Panc1 (cell line): Measurements from ENCODE around the gene DNAJC16. TPM values are rescaled to one million over a fixed set of nuclear protein-coding genes. Genes with fewer than 3 reads are reported as not detected.

Experiments
- ATAC-seq: fragments of 200-7000 bp; cut with Tn5 transposase; 2 replicates; pipeline ENCODE4 v1.9.1; 2020; ENCODE audit warnings: mild to moderate bottlenecking, moderate library complexity
- BruUV-seq: library from RNA; stranded (reverse); fragments of 400-500 nt; replicated peaks from 2 replicates; lab custom pipeline; 2021; lab: Mats Ljungman, UMichigan
- CTCF ChIA-PET: fragments of 300-600 bp; sonication (Branson Sonifier 250); formaldehyde crosslinking; loops from one replicate; lab custom pipeline; 2022; ENCODE audit warnings: antibody characterized with exemption; lab: Charles Lee
- POLR2A ChIA-PET: fragments of 300-600 bp; sonication (Branson Sonifier 250); formaldehyde crosslinking; loops from one replicate; lab custom pipeline; 2022; ENCODE audit warnings: antibody characterized with exemption; lab: Charles Lee
- DNase-seq: peaks from one replicate; pipeline ENCODE4 v3.0.0-alpha.2; 2010; ENCODE audit warnings: low read depth, low spot score
- H3K27ac ChIP-seq: 2 replicates; pipeline ENCODE4 v1.5.1; 2011; ENCODE audit warnings: mild to moderate bottlenecking, low read length, inconsistent platforms
- H3K27me3 ChIP-seq: fragments of 200-500 bp; sonication (Bioruptor generic); 2 replicates; pipeline ENCODE4 v1.6.0; 2014; ENCODE audit warnings: low read length, inconsistent platforms; ENCODE audit not compliant: control insufficient read depth, insufficient read depth
- H3K36me3 ChIP-seq: fragments of 200-500 bp; sonication (Bioruptor generic); 2 replicates; pipeline ENCODE4 v1.5.1; 2014; ENCODE audit warnings: inconsistent platforms, mild to moderate bottlenecking, low read length, moderate library complexity; ENCODE audit not compliant: control insufficient read depth, insufficient read depth
- H3K4me1 ChIP-seq: 2 replicates; pipeline ENCODE4 v1.5.1; 2011; ENCODE audit warnings: inconsistent platforms, mild to moderate bottlenecking, low read length, moderate library complexity; ENCODE audit not compliant: control insufficient read depth, insufficient read depth
- H3K4me3 ChIP-seq, 2 experiments: 2 replicates each; pipeline ENCODE4 v1.5.1; 2011 to 2012; ENCODE audit warnings: low read depth in 2 of 2, low read length in 2 of 2, mild to moderate bottlenecking in 2 of 2, inconsistent platforms in 1 of 2, moderate library complexity in 1 of 2
- H3K9me3 ChIP-seq: fragments of 200-500 bp; sonication (Bioruptor generic); 2 replicates; pipeline ENCODE4 v1.5.1; 2014; ENCODE audit warnings: low read depth, mild to moderate bottlenecking, inconsistent platforms, low read length, moderate library complexity; ENCODE audit not compliant: control insufficient read depth, insufficient read depth
- POLR2AphosphoS5 ChIP-seq: IDR thresholded peaks from 2 replicates; pipeline ENCODE4 v1.6.1; 2012; ENCODE audit warnings: mild to moderate bottlenecking, low read depth, low read length, moderate library complexity
- SIN3A ChIP-seq: IDR thresholded peaks from 2 replicates; pipeline ENCODE4 v1.6.1; 2012; ENCODE audit warnings: low read depth, mild to moderate bottlenecking, low read length, moderate library complexity, borderline replicate concordance; ENCODE audit not compliant: insufficient read depth
- TCF7L2 ChIP-seq: IDR thresholded peaks from 2 replicates; pipeline ENCODE4 v1.6.1; 2011; ENCODE audit warnings: mild to moderate bottlenecking, low read depth, low read length, inconsistent platforms
- in situ Hi-C: cut with HindIII; loops from 2 replicates; pipeline ENCODE4 v1.10.0; 2016; ENCODE audit warnings: low sequenced_read_pairs, low pct_unique_long_range_greater_than_20kb
- intact Hi-C: fragments of 100-400 bp; cut with micrococcal nuclease; formaldehyde crosslinking; loops from one replicate; pipeline ENCODE4 v1.10.0; 2022; ENCODE audit not compliant: unreplicated experiment
- total RNA-seq: library from RNA; stranded (reverse); gene quantifications from one replicate; pipeline ENCODE4 v1.2.1, GENCODE V29; 2021; ENCODE audit not compliant: unreplicated experiment
- TF ChIP-seq, protein P1 (sequence below), 2 experiments: IDR thresholded peaks; 2 replicates each; pipeline ENCODE4 v1.6.1; 2011 to 2012; ENCODE audit warnings: low read depth in 2 of 2, control low read depth in 1 of 2, low read length in 1 of 2, mild to moderate bottlenecking in 1 of 2, moderate library complexity in 1 of 2; ENCODE audit not compliant: insufficient read depth in 1 of 2
- TF ChIP-seq, protein P2 (sequence below): fragments of 450-650 bp; IDR thresholded peaks from 2 replicates; pipeline ENCODE4 v1.5.1; 2017; ENCODE audit warnings: mild to moderate bottlenecking

The DNAJC16 gene
- total RNA-seq, 1 experiment from 2014 or later = 22.0 TPM

DNA sequence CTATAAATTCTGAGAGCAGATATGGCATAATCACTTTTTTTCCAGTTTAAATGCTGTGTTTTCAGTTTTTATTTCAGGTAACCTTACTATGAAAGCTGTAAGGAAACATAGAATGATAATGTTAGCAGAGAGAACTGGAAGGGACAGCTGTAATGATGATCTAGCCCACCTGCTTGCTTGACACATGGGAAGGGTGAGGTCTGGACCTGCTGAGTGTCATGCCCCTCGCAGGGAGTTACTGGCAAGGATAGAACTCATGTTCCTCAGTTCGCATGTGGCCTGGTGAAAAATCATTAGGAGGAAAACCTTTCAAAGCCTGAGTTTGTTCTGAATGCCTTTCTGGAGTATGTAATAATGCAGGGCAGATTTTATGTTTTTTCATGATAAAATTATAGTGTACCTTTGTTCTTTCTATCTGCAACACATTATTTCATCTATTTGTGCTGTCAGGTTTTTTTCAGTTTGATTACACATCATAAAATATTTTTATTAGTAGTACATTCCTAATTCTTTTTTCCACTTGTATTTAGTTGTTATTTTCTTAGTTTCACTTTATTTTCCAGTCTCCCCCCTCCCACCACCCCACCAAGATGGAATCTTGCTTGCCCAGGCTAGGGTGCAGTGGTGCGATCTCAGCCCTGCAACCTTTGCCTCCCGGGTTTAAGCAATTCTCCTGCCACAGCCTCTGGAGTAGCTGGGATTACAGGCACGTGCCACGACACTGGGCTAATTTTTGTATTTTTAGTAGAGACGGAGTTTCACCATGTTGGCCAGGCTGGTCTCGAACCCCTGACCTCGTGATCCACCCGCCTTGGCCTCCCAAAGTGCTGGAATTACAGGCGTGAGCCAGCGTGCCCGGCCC, 98.6 kb downstream of the DNAJC16 start:
- no TSS peak for BruUV-seq
- no peak overlapping the region for H3K27ac ChIP-seq
- POLR2A ChIA-PET = no interaction called here
- in situ Hi-C loops (no loop called here), intact Hi-C loops (no loop called here)
- CTCF ChIA-PET = no interaction called here
- H3K27me3 ChIP-seq = no peaks in the 10 kb centered on the region
- DNase-seq = no peak
- TF ChIP-seq, protein P1, sequence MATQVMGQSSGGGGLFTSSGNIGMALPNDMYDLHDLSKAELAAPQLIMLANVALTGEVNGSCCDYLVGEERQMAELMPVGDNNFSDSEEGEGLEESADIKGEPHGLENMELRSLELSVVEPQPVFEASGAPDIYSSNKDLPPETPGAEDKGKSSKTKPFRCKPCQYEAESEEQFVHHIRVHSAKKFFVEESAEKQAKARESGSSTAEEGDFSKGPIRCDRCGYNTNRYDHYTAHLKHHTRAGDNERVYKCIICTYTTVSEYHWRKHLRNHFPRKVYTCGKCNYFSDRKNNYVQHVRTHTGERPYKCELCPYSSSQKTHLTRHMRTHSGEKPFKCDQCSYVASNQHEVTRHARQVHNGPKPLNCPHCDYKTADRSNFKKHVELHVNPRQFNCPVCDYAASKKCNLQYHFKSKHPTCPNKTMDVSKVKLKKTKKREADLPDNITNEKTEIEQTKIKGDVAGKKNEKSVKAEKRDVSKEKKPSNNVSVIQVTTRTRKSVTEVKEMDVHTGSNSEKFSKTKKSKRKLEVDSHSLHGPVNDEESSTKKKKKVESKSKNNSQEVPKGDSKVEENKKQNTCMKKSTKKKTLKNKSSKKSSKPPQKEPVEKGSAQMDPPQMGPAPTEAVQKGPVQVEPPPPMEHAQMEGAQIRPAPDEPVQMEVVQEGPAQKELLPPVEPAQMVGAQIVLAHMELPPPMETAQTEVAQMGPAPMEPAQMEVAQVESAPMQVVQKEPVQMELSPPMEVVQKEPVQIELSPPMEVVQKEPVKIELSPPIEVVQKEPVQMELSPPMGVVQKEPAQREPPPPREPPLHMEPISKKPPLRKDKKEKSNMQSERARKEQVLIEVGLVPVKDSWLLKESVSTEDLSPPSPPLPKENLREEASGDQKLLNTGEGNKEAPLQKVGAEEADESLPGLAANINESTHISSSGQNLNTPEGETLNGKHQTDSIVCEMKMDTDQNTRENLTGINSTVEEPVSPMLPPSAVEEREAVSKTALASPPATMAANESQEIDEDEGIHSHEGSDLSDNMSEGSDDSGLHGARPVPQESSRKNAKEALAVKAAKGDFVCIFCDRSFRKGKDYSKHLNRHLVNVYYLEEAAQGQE (IDR thresholded peaks at IDR 0.05; ENCODE audit: insufficient read depth in 1 of 2, low read depth in 2 of 2, low read length in 1 of 2) = no peak
- TF ChIP-seq, protein P2, sequence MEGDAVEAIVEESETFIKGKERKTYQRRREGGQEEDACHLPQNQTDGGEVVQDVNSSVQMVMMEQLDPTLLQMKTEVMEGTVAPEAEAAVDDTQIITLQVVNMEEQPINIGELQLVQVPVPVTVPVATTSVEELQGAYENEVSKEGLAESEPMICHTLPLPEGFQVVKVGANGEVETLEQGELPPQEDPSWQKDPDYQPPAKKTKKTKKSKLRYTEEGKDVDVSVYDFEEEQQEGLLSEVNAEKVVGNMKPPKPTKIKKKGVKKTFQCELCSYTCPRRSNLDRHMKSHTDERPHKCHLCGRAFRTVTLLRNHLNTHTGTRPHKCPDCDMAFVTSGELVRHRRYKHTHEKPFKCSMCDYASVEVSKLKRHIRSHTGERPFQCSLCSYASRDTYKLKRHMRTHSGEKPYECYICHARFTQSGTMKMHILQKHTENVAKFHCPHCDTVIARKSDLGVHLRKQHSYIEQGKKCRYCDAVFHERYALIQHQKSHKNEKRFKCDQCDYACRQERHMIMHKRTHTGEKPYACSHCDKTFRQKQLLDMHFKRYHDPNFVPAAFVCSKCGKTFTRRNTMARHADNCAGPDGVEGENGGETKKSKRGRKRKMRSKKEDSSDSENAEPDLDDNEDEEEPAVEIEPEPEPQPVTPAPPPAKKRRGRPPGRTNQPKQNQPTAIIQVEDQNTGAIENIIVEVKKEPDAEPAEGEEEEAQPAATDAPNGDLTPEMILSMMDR = no peak
- TF ChIP-seq POLR2AphosphoS5 (no peak), TCF7L2 (no peak), SIN3A (no peak)
- H3K9me3 ChIP-seq = no peaks in the 10 kb centered on the region
- H3K4me1 ChIP-seq = peaks cover 8% of the 10 kb centered on the region; the same call in 1 of the 2 replicates
- no peak for ATAC-seq
- H3K36me3 ChIP-seq = peaks cover 13% of the 10 kb centered on the region
- H3K4me3 ChIP-seq = no peak overlapping the region

Other genes with a start within 250 kb of the DNAJC16 start
- gene EFHD2, start 117.0 kb upstream of the DNAJC16 start, total RNA-seq = 90.8 TPM
- 1.1 TPM for gene CTRC, start 88.4 kb upstream of the DNAJC16 start, total RNA-seq
- gene CELA2A, start 70.1 kb upstream of the DNAJC16 start, total RNA-seq = 0.72 TPM
- gene CELA2B, start 50.7 kb upstream of the DNAJC16 start, total RNA-seq = not detected
- 7.5 TPM for gene CASP9, start 2.6 kb upstream of the DNAJC16 start, total RNA-seq
- gene AGMAT, start 58.2 kb downstream of the DNAJC16 start, total RNA-seq = 3.1 TPM
- 27.7 TPM for gene DDI2, start 90.6 kb downstream of the DNAJC16 start, total RNA-seq
- gene PLEKHM2, start 157.5 kb downstream of the DNAJC16 start, total RNA-seq = 54.6 TPM
- gene SLC25A34, start 209.4 kb downstream of the DNAJC16 start, total RNA-seq = 0.64 TPM
- gene TMEM82, start 215.7 kb downstream of the DNAJC16 start, total RNA-seq = not detected
- gene FBLIM1, start 231.9 kb downstream of the DNAJC16 start, total RNA-seq = 4.3 TPM